ENCODE results near the gene SMYD3. TPM values are rescaled to one million over a fixed set of nuclear protein-coding genes. Genes with fewer than 3 reads are reported as not detected.

SMYD3 gene
- total RNA-seq, 1 experiment from 2014 or later = 29.6 TPM

GRCh38 chr1:245717611-245718010 is 789.5 kb downstream of the SMYD3 start:
- Histone ChIP-seq H2AFZ (no peak overlapping the region), H4K20me1 (ENCODE audit: insufficient read depth) (no peaks in the 10 kb centered on the region), H3K9me3 (ENCODE audit: insufficient read depth, low read depth) (no peaks in the 10 kb centered on the region), H3K9me2 (ENCODE audit: insufficient read depth) (no peaks in the 10 kb centered on the region), H3K4me1 (replicated peaks; ENCODE audit: insufficient read depth) (no peaks in the 10 kb centered on the region), H3K36me3 (ENCODE audit: low read depth) (no peaks in the 10 kb centered on the region), H3K4me3 (no peak overlapping the region), H3K27me3 (ENCODE audit: insufficient read depth, low read depth) (peaks cover 11% of the 10 kb centered on the region; the same call in 1 of the 2 replicates), H3K4me2 (no peak overlapping the region), H3K79me2 (ENCODE audit: low read depth) (no peaks in the 10 kb centered on the region), H3K27ac (no peak overlapping the region), H3F3A (ENCODE audit: insufficient read depth, low read depth) (no peaks in the 10 kb centered on the region)
- TF ChIP-seq CTCF (conservative IDR thresholded peaks at IDR 0.05) = no peak
- TF ChIP-seq EZH2 (IDR thresholded peaks at IDR 0.05; ENCODE audit: low read depth) = no peak
- BruUV-seq (replicated peaks) = no TSS peak
- DNase-seq = no peak
- ChIA-PET POLR2A (ENCODE audit: unreplicated experiment) (no interaction called here), CTCF (no interaction called here)
- intact Hi-C loops (cut with micrococcal nuclease; ENCODE audit: unreplicated experiment) = no loop called here

- intact Hi-C loops (cut with micrococcal nuclease; ENCODE audit: unreplicated experiment) = no loop called here
- no peaks in the 10 kb centered on the region for H3K79me2 ChIP-seq (ENCODE audit: low read depth)
- CTCF ChIA-PET = no interaction called here
These were observed 790.5 kb downstream of the SMYD3 start for GRCh38 chr1:245716561-245716960.

GRCh38 chr1:245715970-245716369 is 791.1 kb downstream of the SMYD3 start:
- TF ChIP-seq EZH2 (IDR thresholded peaks at IDR 0.05; ENCODE audit: low read depth) (no peak), CTCF (conservative IDR thresholded peaks at IDR 0.05) (no peak)

More at GRCh38 chr1:245716561-245716960, 790.5 kb downstream of the SMYD3 start:
- POLR2A ChIA-PET (ENCODE audit: unreplicated experiment) = no interaction called here
- Histone ChIP-seq H3K27ac (no peak overlapping the region), H4K20me1 (ENCODE audit: insufficient read depth) (no peaks in the 10 kb centered on the region), H3K4me2 (no peak overlapping the region), H3K4me1 (replicated peaks; ENCODE audit: insufficient read depth) (no peaks in the 10 kb centered on the region), H3K27me3 (ENCODE audit: insufficient read depth, low read depth) (peaks cover 19% of the 10 kb centered on the region; the same call in 1 of the 2 replicates), H2AFZ (no peak overlapping the region), H3K4me3 (no peak overlapping the region), H3K9me2 (ENCODE audit: insufficient read depth) (no peaks in the 10 kb centered on the region), H3K9me3 (ENCODE audit: insufficient read depth, low read depth) (no peaks in the 10 kb centered on the region), H3F3A (ENCODE audit: insufficient read depth, low read depth) (no peaks in the 10 kb centered on the region), H3K36me3 (ENCODE audit: low read depth) (no peaks in the 10 kb centered on the region)
- DNase-seq = no peak
- no TSS peak for BruUV-seq (replicated peaks)
- TF ChIP-seq EZH2 (IDR thresholded peaks at IDR 0.05; ENCODE audit: low read depth) (no peak), CTCF (conservative IDR thresholded peaks at IDR 0.05) (no peak)

More at GRCh38 chr1:245715970-245716369, 791.1 kb downstream of the SMYD3 start:
- H3K9me3 ChIP-seq (ENCODE audit: insufficient read depth, low read depth) = no peaks in the 10 kb centered on the region
- H3K4me3 ChIP-seq = no peak overlapping the region
- ChIA-PET POLR2A (ENCODE audit: unreplicated experiment) (interaction anchor here (0.6 kb wide), 1 partner anchor 143 kb away, joined by 3 read pairs; no protein-coding TSS in a partner anchor), CTCF (no interaction called here)
- intact Hi-C loops (cut with micrococcal nuclease; ENCODE audit: unreplicated experiment) = no loop called here
- no peaks in the 10 kb centered on the region for H3K4me1 ChIP-seq (replicated peaks; ENCODE audit: insufficient read depth)
- no peak overlapping the region for H3K4me2 ChIP-seq
- no peaks in the 10 kb centered on the region for H3K36me3 ChIP-seq (ENCODE audit: low read depth)
- H2AFZ ChIP-seq = no peak overlapping the region
- H3K9me2 ChIP-seq (ENCODE audit: insufficient read depth) = no peaks in the 10 kb centered on the region
- peak in 1 of 2 experiments; percentile 51 for DNase-seq
- H3K27ac ChIP-seq = no peak overlapping the region
- H3F3A ChIP-seq (ENCODE audit: insufficient read depth, low read depth) = no peaks in the 10 kb centered on the region
- H3K79me2 ChIP-seq (ENCODE audit: low read depth) = no peaks in the 10 kb centered on the region
- H4K20me1 ChIP-seq (ENCODE audit: insufficient read depth) = no peaks in the 10 kb centered on the region
- peaks cover 23% of the 10 kb centered on the region; the same call in 1 of the 2 replicates for H3K27me3 ChIP-seq (ENCODE audit: insufficient read depth, low read depth)
- no TSS peak for BruUV-seq (replicated peaks)
